K562 (cell line): ENCODE measurements around the gene RBFOX1.

Experiments
- AFF4 ChIP-seq: sonication (generic); formaldehyde crosslinking; IDR thresholded peaks from 2 replicates; pipeline ENCODE4 v1.8.0; 2023; ENCODE audit warnings: mild to moderate bottlenecking, missing genetic modification reagents
- BRD4 ChIP-seq: fragments of 200-600 bp; sonication (generic); IDR thresholded peaks from 2 replicates; pipeline ENCODE4 v1.6.1; 2017; ENCODE audit warnings: inconsistent platforms
- POLR2A ChIP-seq: fragments of 450-650 bp; conservative IDR thresholded peaks from 2 replicates; pipeline ENCODE4 v1.6.1; 2016
- USF2 ChIP-seq: sonication (generic); formaldehyde crosslinking; IDR thresholded peaks from 2 replicates; pipeline ENCODE4 v1.5.0; 2020; ENCODE audit warnings: missing genetic modification reagents
- ZSCAN32 ChIP-seq: fragments of 450-650 bp; formaldehyde crosslinking; IDR thresholded peaks from 2 replicates; pipeline ENCODE4 v1.4.0; 2020; ENCODE audit warnings: mild to moderate bottlenecking, moderate library complexity
- TF ChIP-seq, protein P1 (sequence below), 3 experiments: IDR thresholded peaks in 2 of 3; conservative IDR thresholded peaks in 1 of 3; 2 replicates each; pipeline ENCODE4 v1.5.1; 2011 to 2012; ENCODE audit warnings: low read length in 3 of 3, mild to moderate bottlenecking in 3 of 3, control low read depth in 2 of 3, improper control_type of control experiment in 1 of 3, inconsistent platforms in 1 of 3, low read depth in 1 of 3, mixed read lengths in 1 of 3, moderate library complexity in 1 of 3; ENCODE audit not compliant: insufficient read depth in 2 of 3
- TF ChIP-seq, protein P2 (sequence below): fragments of 250-450 bp; sonication (Bioruptor Pico); IDR thresholded peaks from 2 replicates; pipeline ENCODE4 v1.8.0; 2021; ENCODE audit warnings: moderate library complexity, mild to moderate bottlenecking, inconsistent platforms
- TF ChIP-seq, protein P3 (sequence below), 2 experiments: fragments of 450-650 bp in 1 of 2; sonication (generic) in 1 of 2; formaldehyde crosslinking in 1 of 2; IDR thresholded peaks in 1 of 2; conservative IDR thresholded peaks in 1 of 2; 2 replicates each; pipeline versions ENCODE4 v1.6.1 to v1.8.1; 2016 to 2023; ENCODE audit warnings: mild to moderate bottlenecking in 2 of 2, moderate library complexity in 2 of 2, inconsistent platforms in 1 of 2, missing genetic modification reagents in 1 of 2

GRCh38 chr16:7585705-7586104 lies 253.1 kb downstream of the RBFOX1 start:
- TF ChIP-seq, protein P1, sequence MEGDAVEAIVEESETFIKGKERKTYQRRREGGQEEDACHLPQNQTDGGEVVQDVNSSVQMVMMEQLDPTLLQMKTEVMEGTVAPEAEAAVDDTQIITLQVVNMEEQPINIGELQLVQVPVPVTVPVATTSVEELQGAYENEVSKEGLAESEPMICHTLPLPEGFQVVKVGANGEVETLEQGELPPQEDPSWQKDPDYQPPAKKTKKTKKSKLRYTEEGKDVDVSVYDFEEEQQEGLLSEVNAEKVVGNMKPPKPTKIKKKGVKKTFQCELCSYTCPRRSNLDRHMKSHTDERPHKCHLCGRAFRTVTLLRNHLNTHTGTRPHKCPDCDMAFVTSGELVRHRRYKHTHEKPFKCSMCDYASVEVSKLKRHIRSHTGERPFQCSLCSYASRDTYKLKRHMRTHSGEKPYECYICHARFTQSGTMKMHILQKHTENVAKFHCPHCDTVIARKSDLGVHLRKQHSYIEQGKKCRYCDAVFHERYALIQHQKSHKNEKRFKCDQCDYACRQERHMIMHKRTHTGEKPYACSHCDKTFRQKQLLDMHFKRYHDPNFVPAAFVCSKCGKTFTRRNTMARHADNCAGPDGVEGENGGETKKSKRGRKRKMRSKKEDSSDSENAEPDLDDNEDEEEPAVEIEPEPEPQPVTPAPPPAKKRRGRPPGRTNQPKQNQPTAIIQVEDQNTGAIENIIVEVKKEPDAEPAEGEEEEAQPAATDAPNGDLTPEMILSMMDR (IDR thresholded peaks at IDR 0.05 in 2 of 3, conservative IDR thresholded peaks at IDR 0.05 in 1 of 3; ENCODE audit: insufficient read depth in 2 of 3, low read depth in 1 of 3, low read length in 3 of 3): no peak
- TF ChIP-seq, protein P2, sequence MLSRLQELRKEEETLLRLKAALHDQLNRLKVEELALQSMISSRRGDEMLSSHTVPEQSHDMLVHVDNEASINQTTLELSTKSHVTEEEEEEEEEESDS (CRISPR knock-in tag): no peak
- TF ChIP-seq BRD4: no peak
- TF ChIP-seq, protein P3, sequence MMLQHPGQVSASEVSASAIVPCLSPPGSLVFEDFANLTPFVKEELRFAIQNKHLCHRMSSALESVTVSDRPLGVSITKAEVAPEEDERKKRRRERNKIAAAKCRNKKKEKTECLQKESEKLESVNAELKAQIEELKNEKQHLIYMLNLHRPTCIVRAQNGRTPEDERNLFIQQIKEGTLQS (IDR thresholded peaks at IDR 0.05): no peak
- TF ChIP-seq, protein P3 (CRISPR knock-in tag; conservative IDR thresholded peaks at IDR 0.05): no peak
- TF ChIP-seq USF2: no peak
- no peak for TF ChIP-seq AFF4 (CRISPR knock-in tag)
- no peak for TF ChIP-seq POLR2A
- no peak for TF ChIP-seq ZSCAN32 (CRISPR knock-in tag)
